ENCODE data around the gene ABCC12.

Gene ABCC12

GRCh38 chr16:48156790-48157209 is 1.0 kb upstream of the ABCC12 start:
- H2BK120ac ChIP-seq (ENCODE audit: low read depth, low read length): no peak overlapping the region
- H3K4me3 ChIP-seq (ENCODE audit: low read length in 2 of 2): no peak overlapping the region
- H2BK5ac ChIP-seq (ENCODE audit: low read length): no peak overlapping the region
- no peak overlapping the region for H3K23ac ChIP-seq (ENCODE audit: low read depth, low read length, poor library complexity)
- no peak overlapping the region for H2BK12ac ChIP-seq (ENCODE audit: low read length)
- no peaks in the 10 kb centered on the region for H3K4me1 ChIP-seq (ENCODE audit: control insufficient read depth in 2 of 2, insufficient read depth in 1 of 2, low read depth in 1 of 2, low read length in 2 of 2)
- no peak overlapping the region for H4K8ac ChIP-seq (ENCODE audit: low read depth, low read length)
- no peak overlapping the region for H2BK15ac ChIP-seq (ENCODE audit: low read length)
- no peak overlapping the region for H2AFZ ChIP-seq (ENCODE audit: low read length)
- no peak overlapping the region for H3K4ac ChIP-seq (ENCODE audit: low read length)
- no CpG with 5 or more reads among the region's 16 CpGs for WGBS, 2 donors (ENCODE audit: extremely low coverage in 2 of 2, insufficient read length in 2 of 2, insufficient replicate concordance in 1 of 2)
- no peaks in the 10 kb centered on the region for H3K79me1 ChIP-seq (ENCODE audit: low read depth, low read length)
- H3K9me3 ChIP-seq (replicated peaks in 1 of 2; ENCODE audit: control insufficient read depth in 2 of 2, insufficient read depth in 1 of 2, low read depth in 1 of 2, low read length in 2 of 2): no peaks in the 10 kb centered on the region
- no peak overlapping the region for H2AK5ac ChIP-seq (ENCODE audit: low read depth, low read length)
- H3K27me3 ChIP-seq (ENCODE audit: control insufficient read depth in 3 of 3, insufficient read depth in 3 of 3, low read depth in 1 of 3, low read length in 3 of 3): peaks cover 0 to 4% (median 0%) of the 10 kb centered on the region in 3 experiments
- H3K27ac ChIP-seq (replicated peaks; ENCODE audit: low read length): no peak overlapping the region
- H3K9ac ChIP-seq (ENCODE audit: low read depth, low read length, poor library complexity): no peak overlapping the region
- H3K36me3 ChIP-seq (replicated peaks in 1 of 2; ENCODE audit: control insufficient read depth in 2 of 2, insufficient read depth in 2 of 2, low read length in 2 of 2): no peaks in the 10 kb centered on the region
- no peak overlapping the region for H3K14ac ChIP-seq (ENCODE audit: low read length)
- DNase-seq (ENCODE audit: low spot score): peak; percentile 73
- no peak overlapping the region for H3K18ac ChIP-seq (ENCODE audit: low read length)
- H3K4me2 ChIP-seq (ENCODE audit: insufficient read depth, low read length, poor library complexity, severe bottlenecking): no peak overlapping the region
- H4K91ac ChIP-seq (ENCODE audit: low read depth, low read length, poor library complexity): no peak overlapping the region

- no peak overlapping the region for H4K91ac ChIP-seq (ENCODE audit: low read depth, low read length, poor library complexity)
- WGBS, 2 donors (ENCODE audit: extremely low coverage in 2 of 2, insufficient read length in 2 of 2, insufficient replicate concordance in 1 of 2): no CpG with 5 or more reads among the region's 5 CpGs
- no peak overlapping the region for H3K23ac ChIP-seq (ENCODE audit: low read depth, low read length, poor library complexity)
- H3K4me2 ChIP-seq (ENCODE audit: insufficient read depth, low read length, poor library complexity, severe bottlenecking): no peak overlapping the region
- H3K27ac ChIP-seq (replicated peaks; ENCODE audit: low read length): no peak overlapping the region
- H3K4me1 ChIP-seq (ENCODE audit: control insufficient read depth in 2 of 2, insufficient read depth in 1 of 2, low read depth in 1 of 2, low read length in 2 of 2): no peaks in the 10 kb centered on the region
- no peak overlapping the region for H3K9ac ChIP-seq (ENCODE audit: low read depth, low read length, poor library complexity)
- H3K27me3 ChIP-seq (ENCODE audit: control insufficient read depth in 3 of 3, insufficient read depth in 3 of 3, low read depth in 1 of 3, low read length in 3 of 3): peaks cover 0 to 4% (median 0%) of the 10 kb centered on the region in 3 experiments
- peak overlapping the region; percentile 21 for H2BK120ac ChIP-seq (ENCODE audit: low read depth, low read length)
- no peak overlapping the region for H2AK5ac ChIP-seq (ENCODE audit: low read depth, low read length)
- no peak overlapping the region for H3K4me3 ChIP-seq (ENCODE audit: low read length in 2 of 2)
- H3K36me3 ChIP-seq (replicated peaks in 1 of 2; ENCODE audit: control insufficient read depth in 2 of 2, insufficient read depth in 2 of 2, low read length in 2 of 2): no peaks in the 10 kb centered on the region
- no peak overlapping the region for H2BK12ac ChIP-seq (ENCODE audit: low read length)
- H3K14ac ChIP-seq (ENCODE audit: low read length): no peak overlapping the region
- no peak overlapping the region for H3K18ac ChIP-seq (ENCODE audit: low read length)
- H4K8ac ChIP-seq (ENCODE audit: low read depth, low read length): no peak overlapping the region
- H3K79me1 ChIP-seq (ENCODE audit: low read depth, low read length): no peaks in the 10 kb centered on the region
- H2BK5ac ChIP-seq (ENCODE audit: low read length): no peak overlapping the region
- H3K4ac ChIP-seq (ENCODE audit: low read length): no peak overlapping the region
- no peak overlapping the region for H2AFZ ChIP-seq (ENCODE audit: low read length)
- no peak for DNase-seq (ENCODE audit: low spot score)
- H2BK15ac ChIP-seq (ENCODE audit: low read length): no peak overlapping the region
- H3K9me3 ChIP-seq (replicated peaks in 1 of 2; ENCODE audit: control insufficient read depth in 2 of 2, insufficient read depth in 1 of 2, low read depth in 1 of 2, low read length in 2 of 2): no peaks in the 10 kb centered on the region
These were observed 2.0 kb downstream of the ABCC12 start for GRCh38 chr16:48153774-48154173.

GRCh38 chr16:48152226-48152625 is 3.6 kb downstream of the ABCC12 start:
- no peak overlapping the region for H3K4ac ChIP-seq (ENCODE audit: low read length)
- no peak overlapping the region for H3K4me3 ChIP-seq (ENCODE audit: low read length in 2 of 2)
- H2BK12ac ChIP-seq (ENCODE audit: low read length): no peak overlapping the region
- no peak overlapping the region for H3K23ac ChIP-seq (ENCODE audit: low read depth, low read length, poor library complexity)
- no peak overlapping the region for H3K14ac ChIP-seq (ENCODE audit: low read length)
- H3K9ac ChIP-seq (ENCODE audit: low read depth, low read length, poor library complexity): no peak overlapping the region
- H2BK5ac ChIP-seq (ENCODE audit: low read length): no peak overlapping the region
- H3K18ac ChIP-seq (ENCODE audit: low read length): no peak overlapping the region
- H2BK15ac ChIP-seq (ENCODE audit: low read length): no peak overlapping the region
- no peaks in the 10 kb centered on the region for H3K79me1 ChIP-seq (ENCODE audit: low read depth, low read length)
- no peak overlapping the region for H2BK120ac ChIP-seq (ENCODE audit: low read depth, low read length)
- peaks cover 0 to 4% (median 0%) of the 10 kb centered on the region in 3 experiments for H3K27me3 ChIP-seq (ENCODE audit: control insufficient read depth in 3 of 3, insufficient read depth in 3 of 3, low read depth in 1 of 3, low read length in 3 of 3)
- no peak overlapping the region for H3K27ac ChIP-seq (replicated peaks; ENCODE audit: low read length)
- no peak for DNase-seq (ENCODE audit: low spot score)
- H3K36me3 ChIP-seq (replicated peaks in 1 of 2; ENCODE audit: control insufficient read depth in 2 of 2, insufficient read depth in 2 of 2, low read length in 2 of 2): no peaks in the 10 kb centered on the region
- no CpG with 5 or more reads among the region's 9 CpGs for WGBS, 2 donors (ENCODE audit: extremely low coverage in 2 of 2, insufficient read length in 2 of 2, insufficient replicate concordance in 1 of 2)
- H3K4me2 ChIP-seq (ENCODE audit: insufficient read depth, low read length, poor library complexity, severe bottlenecking): no peak overlapping the region
- H2AFZ ChIP-seq (ENCODE audit: low read length): no peak overlapping the region
- H4K8ac ChIP-seq (ENCODE audit: low read depth, low read length): no peak overlapping the region
- no peaks in the 10 kb centered on the region for H3K4me1 ChIP-seq (ENCODE audit: control insufficient read depth in 2 of 2, insufficient read depth in 1 of 2, low read depth in 1 of 2, low read length in 2 of 2)
- no peak overlapping the region for H2AK5ac ChIP-seq (ENCODE audit: low read depth, low read length)
- H3K9me3 ChIP-seq (replicated peaks in 1 of 2; ENCODE audit: control insufficient read depth in 2 of 2, insufficient read depth in 1 of 2, low read depth in 1 of 2, low read length in 2 of 2): no peaks in the 10 kb centered on the region
- no peak overlapping the region for H4K91ac ChIP-seq (ENCODE audit: low read depth, low read length, poor library complexity)

GRCh38 chr16:48150707-48151106 is 5.1 kb downstream of the ABCC12 start:
- no peaks in the 10 kb centered on the region for H3K79me1 ChIP-seq (ENCODE audit: low read depth, low read length)
- no peak overlapping the region for H3K4me3 ChIP-seq (ENCODE audit: low read length in 2 of 2)
- peaks cover 0 to 1% of the 10 kb centered on the region in 2 donors for H3K9me3 ChIP-seq (replicated peaks in 1 of 2; ENCODE audit: control insufficient read depth in 2 of 2, insufficient read depth in 1 of 2, low read depth in 1 of 2, low read length in 2 of 2)
- no peaks in the 10 kb centered on the region for H3K36me3 ChIP-seq (replicated peaks in 1 of 2; ENCODE audit: control insufficient read depth in 2 of 2, insufficient read depth in 2 of 2, low read length in 2 of 2)
- H2AFZ ChIP-seq (ENCODE audit: low read length): no peak overlapping the region
- H3K4me1 ChIP-seq (ENCODE audit: control insufficient read depth in 2 of 2, insufficient read depth in 1 of 2, low read depth in 1 of 2, low read length in 2 of 2): no peaks in the 10 kb centered on the region
- H2BK12ac ChIP-seq (ENCODE audit: low read length): no peak overlapping the region
- H3K27ac ChIP-seq (replicated peaks; ENCODE audit: low read length): no peak overlapping the region
- H2BK15ac ChIP-seq (ENCODE audit: low read length): no peak overlapping the region
- H3K4me2 ChIP-seq (ENCODE audit: insufficient read depth, low read length, poor library complexity, severe bottlenecking): no peak overlapping the region
- no peak overlapping the region for H3K4ac ChIP-seq (ENCODE audit: low read length)
- no peak overlapping the region for H3K23ac ChIP-seq (ENCODE audit: low read depth, low read length, poor library complexity)
- H3K27me3 ChIP-seq (ENCODE audit: control insufficient read depth in 3 of 3, insufficient read depth in 3 of 3, low read depth in 1 of 3, low read length in 3 of 3): no peaks in the 10 kb centered on the region
- H4K8ac ChIP-seq (ENCODE audit: low read depth, low read length): no peak overlapping the region
- no peak overlapping the region for H2BK5ac ChIP-seq (ENCODE audit: low read length)
- no peak overlapping the region for H2AK5ac ChIP-seq (ENCODE audit: low read depth, low read length)
- H2BK120ac ChIP-seq (ENCODE audit: low read depth, low read length): no peak overlapping the region
- DNase-seq (ENCODE audit: low spot score): no peak
- no peak overlapping the region for H3K18ac ChIP-seq (ENCODE audit: low read length)
- WGBS, 2 donors (ENCODE audit: extremely low coverage in 2 of 2, insufficient read length in 2 of 2, insufficient replicate concordance in 1 of 2): no CpG with 5 or more reads among the region's 1 CpG
- no peak overlapping the region for H4K91ac ChIP-seq (ENCODE audit: low read depth, low read length, poor library complexity)
- H3K9ac ChIP-seq (ENCODE audit: low read depth, low read length, poor library complexity): no peak overlapping the region
- no peak overlapping the region for H3K14ac ChIP-seq (ENCODE audit: low read length)
